GM12878 (cell line): ENCODE measurements around the gene DIS3L2. TPM values are rescaled to one million over a fixed set of nuclear protein-coding genes. Genes with fewer than 3 reads are reported as not detected.

ENCODE experiments used
- ATAC-seq: fragments of 200-7000 bp; cut with Tn5 transposase; 3 replicates; pipeline ENCODE4 v1.9.1; 2020; ENCODE audit warnings: mild to moderate bottlenecking, moderate library complexity
- BruUV-seq: library from RNA; stranded (reverse); fragments of 400-500 nt; replicated peaks from 2 replicates; lab custom pipeline; 2021; lab: Mats Ljungman, UMichigan
- CTCF ChIA-PET: fragments of 300-600 bp; sonication (Branson Sonifier 250); formaldehyde crosslinking; extraction: SDS; loops from one replicate; lab custom pipeline; 2021; ENCODE audit warnings: inconsistent platforms; lab: Yijun Ruan, JAX
- POLR2A ChIA-PET: fragments of 350-600 bp; formaldehyde crosslinking; extraction: SDS; loops from one replicate; lab custom pipeline; 2021; ENCODE audit warnings: inconsistent platforms; lab: Charles Lee
- RAD21 ChIA-PET: fragments of 300-600 bp; sonication (Branson Sonifier 250); formaldehyde crosslinking; loops from one replicate; lab custom pipeline; 2023; ENCODE audit warnings: antibody characterized with exemption; ENCODE audit not compliant: unreplicated experiment; lab: Charles Lee
- SMC1A ChIA-PET: fragments of 300-600 bp; sonication (Branson Sonifier 250); formaldehyde crosslinking; loops from one replicate; lab custom pipeline; 2023; ENCODE audit not compliant: unreplicated experiment, uncharacterized antibody; lab: Charles Lee
- DNase-seq: peaks from one replicate; pipeline ENCODE4 v3.0.0-alpha.2; 2011; ENCODE audit warnings: low read depth, low spot score
- FAIRE-seq: peaks from 3 replicates; lab custom pipeline; 2011; peaks lifted over from hg19 to GRCh38; lab: Jason Lieb, UNC
- H2AFZ ChIP-seq: 2 replicates; pipeline ENCODE4 v1.6.0; 2011; ENCODE audit warnings: low read depth, low read length, control low read depth; ENCODE audit not compliant: control insufficient read depth
- H3K27ac ChIP-seq: 2 replicates; pipeline ENCODE4 v1.5.1; 2011; ENCODE audit warnings: control low read depth; ENCODE audit not compliant: control insufficient read depth, insufficient read depth
- H3K27me3 ChIP-seq, 2 experiments: replicated peaks in 1 of 2; 2 replicates each; pipeline versions ENCODE4 v1.6.0 to v1.6.1; 2011; ENCODE audit warnings: low read length in 1 of 2; ENCODE audit not compliant: control insufficient read depth in 2 of 2, insufficient read depth in 2 of 2
- H3K36me3 ChIP-seq, 2 experiments: 2 replicates each; pipeline ENCODE4 v1.5.1; 2011; ENCODE audit warnings: low read length in 1 of 2; ENCODE audit not compliant: control insufficient read depth in 2 of 2, insufficient read depth in 2 of 2
- H3K4me1 ChIP-seq: 2 replicates; pipeline ENCODE4 v1.6.1; 2011; ENCODE audit warnings: mild to moderate bottlenecking, low read length, moderate library complexity, mixed read lengths; ENCODE audit not compliant: control insufficient read depth, insufficient read depth
- H3K4me2 ChIP-seq: 2 replicates; pipeline ENCODE4 v1.6.0; 2011; ENCODE audit warnings: control low read depth; ENCODE audit not compliant: control insufficient read depth, insufficient read depth
- H3K4me3 ChIP-seq: fragments of 200-600 bp; sonication (generic); 2 replicates; pipeline ENCODE4 v1.5.1; 2016
- H3K79me2 ChIP-seq: 2 replicates; pipeline ENCODE4 v1.6.0; 2011; ENCODE audit warnings: low read length; ENCODE audit not compliant: control insufficient read depth, insufficient read depth
- H3K9ac ChIP-seq: 2 replicates; pipeline ENCODE4 v1.8.0; 2011; ENCODE audit warnings: low read length, control low read depth, mixed read lengths; ENCODE audit not compliant: control insufficient read depth, insufficient read depth
- H3K9me3 ChIP-seq: replicated peaks from 3 replicates; pipeline ENCODE4 v1.5.1; 2011; ENCODE audit warnings: mild to moderate bottlenecking, low read length; ENCODE audit not compliant: control insufficient read depth, insufficient read depth
- H4K20me1 ChIP-seq: 2 replicates; pipeline ENCODE4 v1.6.0; 2011; ENCODE audit not compliant: control insufficient read depth, insufficient read depth
- BHLHE40 ChIP-seq, 2 experiments: fragments of 450-650 bp in 1 of 2; IDR thresholded peaks; 2 replicates each; pipeline ENCODE4 v1.6.1; 2011 to 2017; ENCODE audit warnings: low read depth in 2 of 2, borderline replicate concordance in 1 of 2, improper control_type of control experiment in 1 of 2, low read length in 1 of 2, mild to moderate bottlenecking in 1 of 2
- BRCA1 ChIP-seq: IDR thresholded peaks from 2 replicates; pipeline ENCODE4 v1.6.1; 2011; ENCODE audit warnings: low read depth, low read length, improper control_type of control experiment
- CBFB ChIP-seq: IDR thresholded peaks from 2 replicates; pipeline ENCODE4 v1.6.1; 2016; ENCODE audit warnings: antibody characterized with exemption, low read depth
- CBX5 ChIP-seq: sonication (generic); IDR thresholded peaks from 2 replicates; pipeline ENCODE4 v1.6.1; 2016; ENCODE audit warnings: low read depth, moderate library complexity, mild to moderate bottlenecking, inconsistent platforms
- CEBPB ChIP-seq, 2 experiments: fragments of 150-350 bp in 1 of 2; IDR thresholded peaks; 2 replicates each; pipeline ENCODE4 v1.6.1; 2012 to 2014; ENCODE audit warnings: low read depth in 2 of 2, low read length in 2 of 2, borderline replicate concordance in 1 of 2, inconsistent platforms in 1 of 2
- CHD2 ChIP-seq: IDR thresholded peaks from 2 replicates; pipeline ENCODE4 v1.6.1; 2011; ENCODE audit warnings: low read depth, low read length, improper control_type of control experiment, borderline replicate concordance
- CREB1 ChIP-seq: IDR thresholded peaks from 2 replicates; pipeline ENCODE4 v1.6.1; 2012; ENCODE audit warnings: low read depth, mild to moderate bottlenecking, inconsistent platforms
- ELK1 ChIP-seq: IDR thresholded peaks from 2 replicates; pipeline ENCODE4 v1.6.1; 2012; ENCODE audit warnings: low read depth, low read length, improper control_type of control experiment
- HDGF ChIP-seq: fragments of 450-650 bp; IDR thresholded peaks from 2 replicates; pipeline ENCODE4 v1.6.1; 2016; ENCODE audit warnings: antibody characterized with exemption
- KDM1A ChIP-seq: fragments of 200-600 bp; sonication (generic); IDR thresholded peaks from 2 replicates; pipeline ENCODE4 v1.6.1; 2016; ENCODE audit warnings: borderline replicate concordance
- LARP7 ChIP-seq: fragments of 450-650 bp; IDR thresholded peaks from 2 replicates; pipeline ENCODE4 v1.6.1; 2017; ENCODE audit warnings: mild to moderate bottlenecking
- MXI1 ChIP-seq: fragments of 150-350 bp; IDR thresholded peaks from 2 replicates; pipeline ENCODE4 v1.6.1; 2011; ENCODE audit warnings: low read depth, mild to moderate bottlenecking, inconsistent platforms, low read length, improper control_type of control experiment
- MYB ChIP-seq: fragments of 150-350 bp; IDR thresholded peaks from 2 replicates; pipeline ENCODE4 v1.6.1; 2014; ENCODE audit warnings: mild to moderate bottlenecking, low read depth, low read length, borderline replicate concordance
- POLR2A ChIP-seq: IDR thresholded peaks from 2 replicates; pipeline ENCODE4 v1.6.1; 2011; ENCODE audit warnings: low read depth, mild to moderate bottlenecking, low read length
- SMC3 ChIP-seq: IDR thresholded peaks from 2 replicates; pipeline ENCODE4 v1.6.1; 2011; ENCODE audit warnings: low read length, improper control_type of control experiment, borderline replicate concordance
- SPI1 ChIP-seq: IDR thresholded peaks from 2 replicates; pipeline ENCODE4 v1.6.1; 2011; ENCODE audit warnings: low read depth, mild to moderate bottlenecking, low read length, moderate library complexity, borderline replicate concordance; ENCODE audit not compliant: insufficient read depth
- TAF1 ChIP-seq: IDR thresholded peaks from 2 replicates; pipeline ENCODE4 v1.6.1; 2011; ENCODE audit warnings: mild to moderate bottlenecking, low read depth, low read length, borderline replicate concordance
- ZNF687 ChIP-seq: fragments of 450-650 bp; IDR thresholded peaks from 2 replicates; pipeline ENCODE4 v1.6.1; 2017; ENCODE audit warnings: mild to moderate bottlenecking, moderate library complexity
- in situ Hi-C: fragments of 300-500 bp; cut with MboI; formaldehyde crosslinking; loops from 9 replicates; pipeline ENCODE4 v1.14.3; 2018; ENCODE audit warnings: mixed read lengths
- intact Hi-C: fragments of 100-400 bp; cut with micrococcal nuclease; formaldehyde crosslinking; loops from one replicate; pipeline ENCODE4 v1.14.2; 2022; ENCODE audit not compliant: unreplicated experiment
- polyA plus RNA-seq, 11 experiments: library from polyadenylated mRNA; depleted of rRNA in 4 of 11; unstranded in 6 of 11; stranded (reverse) in 5 of 11; fragments of >200 nt; fragmentation: Nextera tagmentation in 4 of 11; fragmentation: Illumina TruSeq in 1 of 11; extraction: Ambion mirVana in 4 of 11; extraction: Trizol in 1 of 11; gene quantifications; 1 replicate in 1 of 11; 2 replicates in 10 of 11; pipeline versions ENCODE4 v1.2.1 to v1.2.3, GENCODE V29; 2011 to 2016; ENCODE audit warnings: inconsistent platforms in 2 of 11, missing spikeins in 2 of 11, low read depth in 1 of 11
- total RNA-seq, 4 experiments: library from RNA; depleted of rRNA in 3 of 4; stranded (reverse); fragments of >200 nt in 3 of 4; fragmentation: Illumina TruSeq in 1 of 4; extraction: Trizol in 1 of 4; gene quantifications; 2 replicates each; pipeline versions ENCODE4 v1.2.1 to v1.2.3, GENCODE V29; 2013 to 2021
- TF ChIP-seq, protein P1 (sequence below): fragments of 450-650 bp; IDR thresholded peaks from 2 replicates; pipeline ENCODE4 v1.6.1; 2017; ENCODE audit warnings: mild to moderate bottlenecking

The DIS3L2 gene
- total and polyA plus RNA-seq, 10 of the 15 experiments (the other 5 are each of a cell fraction or from before 2014, with no cell fraction given), result 3.5 to 27.1 (median 16.0) TPM

DNA sequence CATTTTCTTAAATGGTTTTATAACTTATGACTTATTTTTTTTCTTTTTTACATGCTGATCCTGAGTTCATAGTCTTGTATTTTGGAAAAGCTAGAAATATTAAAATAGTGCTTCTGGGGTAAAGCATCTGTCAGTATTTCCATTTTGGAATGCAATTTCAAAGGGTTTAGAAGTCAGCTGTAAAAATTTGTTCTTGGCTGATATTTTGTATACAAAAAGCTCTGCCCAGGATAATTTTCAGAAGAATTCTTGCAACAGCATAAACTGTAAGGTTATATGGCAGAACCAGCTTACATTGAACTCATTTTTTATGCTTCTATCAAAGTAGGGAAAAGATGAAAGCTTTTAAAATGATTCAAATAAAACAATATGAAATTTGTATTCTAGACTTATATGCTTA, 97.4 kb downstream of the DIS3L2 start:
- H3K9me3 ChIP-seq, result no peaks in the 10 kb centered on the region
- H3K9ac ChIP-seq, result no peak overlapping the region
- H3K4me1 ChIP-seq, result peaks cover 11% of the 10 kb centered on the region
- no peaks in the 10 kb centered on the region for H4K20me1 ChIP-seq
- no TSS peak for BruUV-seq
- no peaks in the 10 kb centered on the region for H3K27me3 ChIP-seq
- no peak for ATAC-seq
- POLR2A ChIA-PET, result no interaction called here
- TF ChIP-seq ELK1 (no peak), CREB1 (no peak), SMC3 (no peak), LARP7 (no peak), BRCA1 (no peak), BHLHE40 (IDR thresholded peaks at IDR 0.05; ENCODE audit: borderline replicate concordance in 1 of 2, low read depth in 2 of 2, low read length in 1 of 2) (no peak), CEBPB (IDR thresholded peaks at IDR 0.05; ENCODE audit: borderline replicate concordance in 1 of 2, low read depth in 2 of 2, low read length in 2 of 2) (no peak), TAF1 (no peak), ZNF687 (no peak), HDGF (no peak), CBFB (no peak), SPI1 (no peak), CHD2 (no peak), CBX5 (no peak), KDM1A (no peak), POLR2A (no peak), MXI1 (no peak), MYB (no peak)
- TF ChIP-seq, protein P1, sequence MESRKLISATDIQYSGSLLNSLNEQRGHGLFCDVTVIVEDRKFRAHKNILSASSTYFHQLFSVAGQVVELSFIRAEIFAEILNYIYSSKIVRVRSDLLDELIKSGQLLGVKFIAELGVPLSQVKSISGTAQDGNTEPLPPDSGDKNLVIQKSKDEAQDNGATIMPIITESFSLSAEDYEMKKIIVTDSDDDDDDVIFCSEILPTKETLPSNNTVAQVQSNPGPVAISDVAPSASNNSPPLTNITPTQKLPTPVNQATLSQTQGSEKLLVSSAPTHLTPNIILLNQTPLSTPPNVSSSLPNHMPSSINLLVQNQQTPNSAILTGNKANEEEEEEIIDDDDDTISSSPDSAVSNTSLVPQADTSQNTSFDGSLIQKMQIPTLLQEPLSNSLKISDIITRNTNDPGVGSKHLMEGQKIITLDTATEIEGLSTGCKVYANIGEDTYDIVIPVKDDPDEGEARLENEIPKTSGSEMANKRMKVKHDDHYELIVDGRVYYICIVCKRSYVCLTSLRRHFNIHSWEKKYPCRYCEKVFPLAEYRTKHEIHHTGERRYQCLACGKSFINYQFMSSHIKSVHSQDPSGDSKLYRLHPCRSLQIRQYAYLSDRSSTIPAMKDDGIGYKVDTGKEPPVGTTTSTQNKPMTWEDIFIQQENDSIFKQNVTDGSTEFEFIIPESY, result no peak
- H3K36me3 ChIP-seq, result no peaks in the 10 kb centered on the region
- no peak overlapping the region for H3K4me3 ChIP-seq
- intact Hi-C loops, result no loop called here
- H3K27ac ChIP-seq, result no peak overlapping the region
- SMC1A ChIA-PET, result interaction anchor here (1.0 kb wide), 1 partner anchor 10 kb away, joined by 3 read pairs; no protein-coding TSS in a partner anchor
- CTCF ChIA-PET, result interaction anchor here (0.7 kb wide), 1 partner anchor 47 kb away, joined by 3 read pairs; no protein-coding TSS in a partner anchor
- RAD21 ChIA-PET, result no interaction called here
- DNase-seq, result no peak
- in situ Hi-C loops, result no loop called here
- H3K79me2 ChIP-seq, result no peaks in the 10 kb centered on the region
- FAIRE-seq, result no peak
- H3K4me2 ChIP-seq, result no peak overlapping the region
- H2AFZ ChIP-seq, result no peak overlapping the region
